Activated CD4-positive, alpha-beta T cell treated with anti-CD3 and anti-CD28 coated beads, Interleukin-2, amount 10 ng/mL, durations not matched to agents 7 days and 5 days (primary cell): Measurements from ENCODE around the gene HLCS. TPM values are rescaled to one million over a fixed set of nuclear protein-coding genes. Genes with fewer than 3 reads are reported as not detected.
A peak's percentile ranks its signal among the peaks of the same experiment; 100 is the strongest.
"Not testable (repeated sequence)": the region's sequence is repeated elsewhere in the genome, so short reads cannot be mapped to it uniquely, and the experiment has no call there.

Source experiments
- CTCF ChIA-PET: fragments of 350-600 bp; sonication (Branson Sonifier 250); formaldehyde crosslinking; loops from one replicate; lab custom pipeline; 2021; ENCODE audit warnings: antibody characterized with exemption; lab: Charles Lee
- POLR2A ChIA-PET: fragments of 350-600 bp; sonication (Branson Sonifier 250); formaldehyde crosslinking; loops from one replicate; lab custom pipeline; 2021; ENCODE audit warnings: antibody characterized with exemption; lab: Charles Lee
- DNase-seq: peaks from one replicate; pipeline ENCODE4 v3.0.0-alpha.2; 2020
- H3K27ac Mint-ChIP-seq: one replicate; pipeline ENCODE4 v1.8.0; 2021; ENCODE audit warnings: mild to moderate bottlenecking, moderate library complexity, mixed read lengths
- H3K27me3 Mint-ChIP-seq: one replicate; pipeline ENCODE4 v1.8.0; 2021; ENCODE audit warnings: mixed read lengths
- H3K36me3 Mint-ChIP-seq: one replicate; pipeline ENCODE4 v1.8.0; 2021; ENCODE audit warnings: low read depth, mixed read lengths
- H3K4me1 Mint-ChIP-seq: one replicate; pipeline ENCODE4 v1.8.0; 2021; ENCODE audit warnings: mixed read lengths
- H3K4me3 Mint-ChIP-seq: one replicate; pipeline ENCODE4 v1.8.0; 2021; ENCODE audit warnings: mild to moderate bottlenecking, moderate library complexity, mixed read lengths
- H3K9me3 Mint-ChIP-seq: one replicate; pipeline ENCODE4 v1.8.0; 2021; ENCODE audit warnings: mixed read lengths
- total RNA-seq, 2 experiments: library from RNA; stranded (reverse); gene quantifications; one replicate each; pipeline ENCODE4 v1.2.3, GENCODE V29; 2021

Gene HLCS
- total RNA-seq, 2 experiments from 2014 or later, result 15.8 to 15.9 TPM

DNA sequence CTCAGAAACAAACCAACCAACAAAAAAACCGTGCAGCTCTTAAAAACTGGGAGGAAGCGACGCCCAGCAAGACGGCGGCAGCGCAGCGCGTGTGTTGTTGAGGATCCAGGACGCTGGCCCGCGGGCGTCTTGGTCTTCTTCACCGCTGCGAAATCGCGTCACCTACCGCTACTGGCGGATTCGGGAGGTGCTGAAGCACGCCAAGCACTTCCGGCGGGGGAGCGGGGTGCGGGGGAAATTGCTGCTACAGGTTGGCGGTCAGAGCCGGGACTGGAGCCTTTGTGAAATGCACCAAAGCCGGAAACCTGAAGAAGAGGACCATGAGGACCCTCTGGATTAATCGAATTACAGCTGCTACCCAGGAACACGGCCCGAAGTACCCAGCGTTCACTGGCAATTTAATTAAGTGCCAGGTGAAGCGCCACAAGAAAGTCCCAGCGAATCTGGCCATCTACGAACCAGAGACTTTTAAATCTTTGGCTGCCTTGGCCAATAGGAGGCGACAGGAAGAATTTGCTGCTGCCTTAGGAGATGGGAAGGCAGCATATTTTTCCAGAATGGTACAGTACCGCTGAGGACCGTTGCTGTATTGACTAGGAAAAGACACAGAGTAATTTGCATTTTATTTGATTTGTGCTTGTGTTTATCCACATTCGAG, 28.2 kb upstream of the HLCS start:
- peak; percentile 51 for DNase-seq
- peaks cover 13% of the 10 kb centered on the region for H3K4me1 Mint-ChIP-seq
- no peak overlapping the region for H3K27ac Mint-ChIP-seq
- no peaks in the 10 kb centered on the region for H3K9me3 Mint-ChIP-seq
- peaks cover 3% of the 10 kb centered on the region for H3K27me3 Mint-ChIP-seq
- CTCF ChIA-PET, result no interaction called here
- POLR2A ChIA-PET, result no interaction called here
- no peaks in the 10 kb centered on the region for H3K36me3 Mint-ChIP-seq
- H3K4me3 Mint-ChIP-seq, result no peak overlapping the region

DNA sequence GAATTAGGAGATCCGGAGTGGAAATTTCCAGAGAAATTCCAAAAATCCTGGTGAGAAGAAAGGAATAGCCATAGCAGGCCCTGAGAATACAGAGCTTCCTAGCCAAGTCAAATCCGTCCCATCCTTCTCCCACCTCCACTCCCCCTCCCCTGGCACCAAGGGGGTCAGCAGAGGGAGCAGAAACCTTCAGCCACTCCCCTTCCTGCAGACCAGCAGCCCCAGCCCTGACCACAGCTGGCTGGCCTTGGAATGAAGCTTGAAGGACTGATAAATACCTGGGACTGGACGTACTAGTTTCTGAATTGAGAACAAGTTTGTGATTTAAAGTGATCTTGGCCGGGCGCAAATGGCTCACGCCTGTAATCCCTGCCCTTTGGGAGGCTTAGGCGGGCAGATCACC, 26.2 kb upstream of the HLCS start:
- Mint-ChIP-seq H3K9me3 (no peaks in the 10 kb centered on the region), H3K27ac (no peak overlapping the region), H3K4me3 (no peak overlapping the region), H3K27me3 (peaks cover 3% of the 10 kb centered on the region), H3K4me1 (peaks cover 28% of the 10 kb centered on the region), H3K36me3 (no peaks in the 10 kb centered on the region)
- POLR2A ChIA-PET, result no interaction called here
- DNase-seq, result no peak
- CTCF ChIA-PET, result interaction anchor here (2.2 to 2.8 kb wide), 2 partner anchors 7 to 17 kb away, joined by 7 to 9 read pairs; no protein-coding TSS in a partner anchor

DNA sequence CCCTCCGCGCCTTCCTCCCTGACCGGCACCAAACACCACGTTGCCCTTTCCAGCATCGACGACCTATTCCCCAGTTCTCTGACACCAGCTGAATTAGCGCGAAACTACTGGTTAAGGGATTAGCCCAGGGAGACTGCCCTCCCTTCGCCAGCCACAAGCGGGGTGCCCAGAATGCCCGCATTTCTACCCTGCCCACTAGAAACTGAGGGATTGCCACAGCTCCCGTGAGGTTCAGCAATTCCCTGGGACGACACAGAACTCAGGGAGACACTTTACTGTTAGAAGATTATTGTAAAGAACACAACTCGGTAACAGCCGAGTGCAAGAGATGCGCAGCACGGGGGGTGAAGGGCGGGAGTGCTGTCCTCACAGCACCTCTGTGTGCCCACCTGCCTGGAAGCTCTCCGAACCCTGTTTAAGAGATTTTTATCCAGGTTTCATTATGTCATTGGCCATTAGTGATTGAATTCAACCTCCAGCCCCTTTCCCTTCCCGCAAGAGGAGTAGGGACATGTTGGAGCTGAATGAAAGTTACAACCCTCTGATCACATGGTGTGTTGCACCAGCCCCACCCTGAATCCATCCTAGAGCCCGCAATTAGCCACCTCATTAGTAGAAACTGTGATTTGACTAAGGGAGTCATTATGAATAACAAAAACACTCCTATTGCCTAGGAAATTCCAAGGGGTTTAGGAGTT, 24.2 kb upstream of the HLCS start:
- CTCF ChIA-PET, result interaction anchor here (0.6 to 2.8 kb wide), 8 partner anchors 9 to 265 kb away, joined by 3 to 9 read pairs (median 4); partner anchors contain the start of gene RIPPLY3
- POLR2A ChIA-PET, result no interaction called here

DNA sequence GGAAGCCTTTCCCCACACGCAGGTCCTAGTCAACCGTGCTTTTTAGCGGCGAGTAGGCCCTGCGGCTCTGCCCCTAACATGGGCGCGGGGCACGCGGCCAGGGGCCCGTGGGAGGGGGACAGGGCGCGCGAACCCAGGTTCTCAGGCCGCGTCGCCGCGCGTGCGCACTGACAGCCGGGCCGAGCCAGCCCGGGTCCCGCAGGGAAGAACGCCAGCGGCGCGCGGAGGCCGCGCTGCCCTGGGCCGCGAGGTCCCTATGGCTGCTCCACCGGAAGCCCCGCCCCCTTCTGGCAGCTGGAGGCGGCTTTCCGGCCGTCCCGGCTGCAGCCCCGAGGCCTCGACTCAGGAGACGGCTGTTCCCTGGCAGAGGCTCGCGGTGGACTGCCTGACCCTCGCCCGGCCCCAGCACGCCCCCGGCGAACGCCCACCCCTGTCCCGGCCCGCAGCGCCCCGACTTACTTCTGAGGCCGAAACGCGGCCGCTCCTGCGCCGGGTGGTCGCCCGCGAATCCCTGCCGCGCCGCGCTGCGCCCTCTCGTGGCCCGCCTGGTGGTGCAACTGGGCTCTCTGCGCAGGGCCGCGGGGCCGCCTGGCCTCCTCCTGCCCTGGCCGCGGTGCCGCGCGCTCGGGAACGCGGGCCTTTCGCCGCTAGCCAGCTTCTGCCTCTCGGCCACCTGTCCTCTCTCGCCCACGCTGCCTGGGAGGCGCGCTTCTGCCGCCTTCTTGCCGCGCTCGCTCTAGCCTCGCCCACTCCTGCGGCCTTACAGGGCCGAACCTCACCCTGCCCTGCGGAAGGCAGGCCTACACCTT, 23.4 kb upstream of the HLCS start:
- peak; percentile 86 for DNase-seq
- H3K27ac Mint-ChIP-seq, result peak overlapping the region; percentile 92
- CTCF ChIA-PET, result interaction anchor here (0.6 to 2.8 kb wide), 14 partner anchors 9 to 1774 kb away, joined by 3 to 13 read pairs (median 4); partner anchors contain the start of genes HLCS and RIPPLY3

More for the DNA sequence above, 24.2 kb upstream of the HLCS start:
- Mint-ChIP-seq H3K27ac (peak overlapping the region; percentile 92), H3K36me3 (peaks cover 2% of the 10 kb centered on the region), H3K4me3 (peak overlapping the region; percentile 85), H3K4me1 (peaks cover 43% of the 10 kb centered on the region), H3K9me3 (no peaks in the 10 kb centered on the region), H3K27me3 (no peaks in the 10 kb centered on the region)
- no peak for DNase-seq

DNA sequence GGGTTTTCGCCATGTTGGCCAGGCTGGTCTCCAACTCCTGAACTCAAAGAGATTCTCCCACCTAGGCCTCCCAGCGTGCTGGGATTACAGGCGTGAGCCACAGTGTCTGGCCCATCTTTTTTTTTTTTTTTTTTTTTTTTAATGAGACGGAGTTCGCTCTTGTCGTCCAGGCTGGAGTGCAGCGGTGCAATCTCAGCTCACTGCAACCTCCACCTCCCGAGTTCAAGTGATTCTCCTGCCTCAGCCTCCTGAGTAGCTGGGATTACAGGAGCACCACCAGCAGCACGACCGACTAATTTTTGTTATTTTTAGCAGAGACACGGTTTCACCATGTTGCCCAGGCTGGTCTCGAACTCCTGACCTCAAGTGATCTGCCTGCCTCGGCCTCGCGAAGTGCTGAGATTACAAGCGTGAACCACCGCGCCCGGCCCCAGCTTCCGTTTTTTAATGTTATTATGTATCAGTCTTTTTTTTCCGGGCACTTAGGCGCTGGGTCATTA, 22.8 kb upstream of the HLCS start:
- POLR2A ChIA-PET, H3K27me3 Mint-ChIP-seq, H3K9me3 Mint-ChIP-seq, H3K36me3 Mint-ChIP-seq, DNase-seq: not testable (repeated sequence)
- CTCF ChIA-PET, result interaction anchor here (0.6 to 1.8 kb wide), 10 partner anchors 10 to 1774 kb away, joined by 3 to 13 read pairs (median 4); partner anchors contain the start of genes HLCS and RIPPLY3
- Mint-ChIP-seq H3K27ac (peak overlapping the region; percentile 80), H3K4me1 (peaks cover 46% of the 10 kb centered on the region), H3K4me3 (peak overlapping the region; percentile 76)

More for the DNA sequence above, 23.4 kb upstream of the HLCS start:
- Mint-ChIP-seq H3K36me3 (peaks cover 2% of the 10 kb centered on the region), H3K9me3 (no peaks in the 10 kb centered on the region), H3K4me3 (peak overlapping the region; percentile 85), H3K4me1 (peaks cover 49% of the 10 kb centered on the region), H3K27me3 (no peaks in the 10 kb centered on the region)
- POLR2A ChIA-PET, result interaction anchor here (0.6 kb wide), 1 partner anchor 454 kb away, joined by 3 read pairs; no protein-coding TSS in a partner anchor

DNA sequence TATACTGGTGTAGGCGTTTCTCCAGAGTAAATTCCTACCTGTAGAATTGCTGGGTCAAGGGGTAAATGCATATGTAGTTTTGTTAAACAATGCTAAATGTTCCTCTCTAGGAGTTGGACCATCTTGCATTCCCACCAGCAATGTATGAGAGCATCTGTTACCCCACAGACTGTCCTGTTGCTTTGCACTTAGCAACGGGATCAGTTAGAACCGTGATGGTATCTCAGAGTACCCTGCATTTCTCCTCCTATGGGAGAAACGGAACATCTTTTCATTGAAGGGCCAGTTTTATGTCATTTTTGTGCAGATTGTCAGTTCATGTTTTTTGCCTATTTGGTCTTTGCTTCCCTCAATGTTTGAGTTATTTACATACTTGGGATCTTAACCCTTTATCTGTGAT, 22.1 kb upstream of the HLCS start:
- Mint-ChIP-seq H3K27me3 (peaks cover 2% of the 10 kb centered on the region), H3K27ac (peak overlapping the region; percentile 68), H3K36me3 (peaks cover 2% of the 10 kb centered on the region), H3K4me3 (peak overlapping the region; percentile 37), H3K4me1 (peaks cover 46% of the 10 kb centered on the region), H3K9me3 (no peaks in the 10 kb centered on the region)
- DNase-seq, result no peak
- POLR2A ChIA-PET, result no interaction called here
- CTCF ChIA-PET, result no interaction called here

DNA sequence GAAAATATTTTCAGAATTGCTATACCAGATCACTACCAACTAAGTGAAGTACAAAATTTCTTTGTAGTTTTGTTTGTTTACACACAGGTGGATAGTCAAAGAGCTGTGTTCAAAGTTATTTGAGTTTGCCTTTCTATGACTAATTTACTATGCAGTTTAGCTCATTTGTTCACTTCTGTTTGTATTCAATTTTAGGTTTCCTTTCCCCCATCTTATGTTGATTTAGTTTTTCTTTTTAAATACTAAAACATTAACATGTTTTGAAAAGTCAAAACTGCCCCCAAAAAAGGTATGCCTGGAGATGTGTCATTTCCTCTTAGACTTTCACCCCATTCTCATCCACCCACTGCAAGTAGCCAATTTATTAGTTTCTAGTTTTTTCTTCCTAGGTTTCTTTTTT, 21.4 kb upstream of the HLCS start:
- DNase-seq, result no peak
- POLR2A ChIA-PET, result no interaction called here
- Mint-ChIP-seq H3K27me3 (peaks cover 2% of the 10 kb centered on the region), H3K36me3 (peaks cover 2% of the 10 kb centered on the region), H3K27ac (no peak overlapping the region), H3K4me1 (peaks cover 46% of the 10 kb centered on the region), H3K4me3 (no peak overlapping the region), H3K9me3 (no peaks in the 10 kb centered on the region)
- CTCF ChIA-PET, result interaction anchor here (0.9 to 2.5 kb wide), 3 partner anchors 9 to 22 kb away, joined by 3 to 11 read pairs (median 4); partner anchors contain the start of genes HLCS and RIPPLY3

DNA sequence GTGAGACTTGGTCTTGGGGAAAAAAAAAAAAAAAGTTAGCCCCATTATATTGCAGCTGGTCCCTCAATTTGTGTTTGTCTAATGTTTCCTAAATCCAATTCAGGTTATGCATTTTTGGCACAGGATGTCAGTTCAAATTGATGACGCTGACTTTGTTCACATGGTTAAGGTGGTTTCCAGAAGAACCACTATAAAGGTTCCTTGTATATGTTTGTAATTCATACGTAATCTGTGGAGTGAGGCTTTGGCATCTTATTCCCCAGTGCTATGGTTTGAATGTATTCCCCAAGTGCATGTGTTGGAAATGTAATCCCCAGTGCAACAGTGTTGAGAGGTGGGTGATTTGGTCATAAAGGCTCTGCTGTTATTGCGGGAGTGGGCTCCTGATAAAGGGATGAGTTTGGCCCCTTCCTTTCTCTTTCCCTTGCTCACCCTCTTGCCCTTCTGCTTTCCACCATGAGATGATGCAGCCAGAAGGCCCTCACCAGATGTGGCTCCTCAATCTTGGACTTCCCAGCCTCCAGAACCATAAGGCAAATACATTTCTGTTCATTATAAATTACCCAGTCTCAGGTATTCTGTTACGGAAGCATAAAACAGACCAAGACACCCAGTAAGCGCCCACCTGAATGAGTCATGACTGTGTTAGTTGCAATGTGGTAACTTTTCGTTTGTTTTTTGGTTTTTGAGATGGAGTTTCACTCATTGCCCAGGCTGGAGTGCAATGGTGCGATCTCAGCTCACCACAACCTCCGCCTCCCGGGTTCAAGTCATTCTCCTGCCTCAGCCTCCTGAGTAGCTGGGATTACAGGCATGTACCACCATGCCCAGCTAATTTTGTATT, 19.5 kb upstream of the HLCS start:
- POLR2A ChIA-PET, result no interaction called here

DNA sequence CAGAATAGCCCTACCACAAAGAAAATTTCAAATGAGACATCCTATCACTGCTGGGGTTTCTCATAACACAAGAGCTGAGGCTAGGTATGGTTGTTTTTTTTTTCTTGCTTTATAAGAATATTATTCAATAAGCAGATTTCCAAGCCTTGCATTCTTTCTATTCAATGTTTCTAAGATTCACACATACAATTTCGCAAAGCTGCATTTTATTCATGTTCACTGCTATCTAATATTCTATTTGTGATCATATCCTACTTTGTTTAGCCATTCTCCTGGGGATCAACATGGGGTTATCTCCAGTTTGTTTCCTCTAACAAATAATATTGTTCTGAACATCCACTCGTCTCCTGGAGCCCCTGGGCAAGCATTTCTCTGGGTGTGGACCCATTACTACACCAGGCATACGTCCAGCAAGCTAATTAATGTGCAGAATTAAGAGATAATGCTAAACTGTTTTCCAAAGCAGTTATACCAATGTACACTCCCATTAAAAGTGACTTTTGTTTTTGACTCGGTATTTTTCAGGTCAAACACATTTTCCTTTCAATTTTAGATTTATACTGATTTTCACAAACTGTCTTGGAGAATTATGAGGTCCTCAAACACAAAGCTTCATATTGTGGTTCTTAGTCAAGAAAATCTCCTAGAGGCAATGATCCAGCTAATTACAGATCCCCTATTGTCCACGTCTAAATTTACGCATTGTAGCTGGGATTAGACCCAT, 15.7 kb upstream of the HLCS start:
- Mint-ChIP-seq H3K27me3 (peaks cover 16% of the 10 kb centered on the region), H3K36me3 (peaks cover 2% of the 10 kb centered on the region), H3K27ac (no peak overlapping the region), H3K4me1 (peaks cover 35% of the 10 kb centered on the region), H3K9me3 (no peaks in the 10 kb centered on the region), H3K4me3 (no peak overlapping the region)
- DNase-seq, result no peak
- ChIA-PET POLR2A (no interaction called here), CTCF (no interaction called here)

More for the DNA sequence above, 19.5 kb upstream of the HLCS start:
- peak overlapping the region; percentile 74 for H3K27ac Mint-ChIP-seq
- H3K36me3 Mint-ChIP-seq, result peaks cover 2% of the 10 kb centered on the region
- CTCF ChIA-PET, result interaction anchor here (0.6 to 2.5 kb wide), 2 partner anchors 20 to 563 kb away, joined by 4 to 11 read pairs; partner anchors contain the start of gene HLCS
- H3K4me3 Mint-ChIP-seq, result no peak overlapping the region
- peak; percentile 47 for DNase-seq
- peaks cover 12% of the 10 kb centered on the region for H3K27me3 Mint-ChIP-seq
- peaks cover 51% of the 10 kb centered on the region for H3K4me1 Mint-ChIP-seq
- no peaks in the 10 kb centered on the region for H3K9me3 Mint-ChIP-seq

DNA sequence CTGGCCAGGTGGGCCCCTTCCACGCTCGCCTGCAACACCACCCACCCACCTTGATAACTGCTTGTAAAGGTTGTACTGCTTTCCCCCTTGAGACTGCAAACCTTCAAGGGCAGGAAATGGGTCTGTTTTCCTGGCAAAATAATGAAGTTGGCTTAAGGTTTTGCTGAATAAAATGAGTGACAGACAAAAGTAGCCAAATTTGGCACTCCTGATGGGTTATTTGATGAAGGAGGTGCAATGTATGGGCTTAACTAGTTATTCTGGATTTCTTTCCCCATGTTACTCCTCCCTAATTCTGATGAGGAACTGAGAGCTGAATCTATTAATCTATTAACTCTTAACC, 14.6 kb upstream of the HLCS start:
- DNase-seq, result no peak
- Mint-ChIP-seq H3K27ac (no peak overlapping the region), H3K27me3 (peaks cover 16% of the 10 kb centered on the region), H3K36me3 (no peaks in the 10 kb centered on the region), H3K4me1 (peaks cover 32% of the 10 kb centered on the region), H3K9me3 (no peaks in the 10 kb centered on the region), H3K4me3 (peak overlapping the region; percentile 43)
- ChIA-PET POLR2A (no interaction called here), CTCF (no interaction called here)

DNA sequence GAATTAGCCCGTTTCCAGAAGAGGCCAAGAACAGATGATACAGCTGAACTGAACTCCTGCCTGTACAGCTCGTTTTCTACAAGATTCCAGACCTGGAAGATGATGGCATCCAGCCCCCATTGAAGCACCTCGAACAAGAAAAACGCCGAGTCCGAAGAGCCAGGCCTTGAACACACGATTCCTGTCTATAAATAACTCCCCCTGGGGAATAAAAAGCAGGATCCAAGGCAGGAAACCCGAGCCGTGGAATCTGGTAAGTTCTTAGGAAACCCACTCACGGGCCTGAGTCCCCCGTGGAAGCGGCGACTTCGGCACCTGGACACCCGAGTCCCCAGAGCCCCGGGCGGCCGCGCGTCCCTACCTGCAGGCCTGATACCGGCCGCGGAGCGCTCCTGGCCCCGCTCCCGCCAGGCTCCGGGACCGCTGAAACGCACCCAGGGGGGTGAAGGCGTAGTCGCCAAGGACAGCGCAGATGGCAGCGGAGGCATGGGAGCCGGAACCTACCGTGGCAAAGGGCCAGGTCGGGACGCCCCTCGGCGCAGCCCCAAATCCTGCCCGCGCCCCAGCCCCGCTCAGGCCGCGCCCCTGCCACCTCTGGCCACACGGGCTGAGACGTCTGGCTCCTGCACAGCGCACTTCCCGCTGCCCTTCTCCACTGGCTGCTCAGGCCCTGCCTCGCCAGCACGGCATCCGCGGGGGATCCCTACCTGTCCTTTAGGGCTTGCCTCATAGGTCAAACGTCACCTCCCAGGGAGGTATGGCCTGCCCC, 14.0 kb upstream of the HLCS start:
- no peaks in the 10 kb centered on the region for H3K36me3 Mint-ChIP-seq
- CTCF ChIA-PET, result interaction anchor here (1.9 kb wide), 1 partner anchor 9 kb away, joined by 11 read pairs; no protein-coding TSS in a partner anchor
- no peaks in the 10 kb centered on the region for H3K9me3 Mint-ChIP-seq
- peak overlapping the region; percentile 43 for H3K4me3 Mint-ChIP-seq
- H3K27ac Mint-ChIP-seq, result no peak overlapping the region
- DNase-seq, result no peak
- peaks cover 27% of the 10 kb centered on the region for H3K4me1 Mint-ChIP-seq
- peaks cover 16% of the 10 kb centered on the region for H3K27me3 Mint-ChIP-seq
- POLR2A ChIA-PET, result no interaction called here
